Gastroesophageal sphincter (tissue), 4 donors: ENCODE data around the gene GLIPR1L2. TPM values are rescaled to one million over a fixed set of nuclear protein-coding genes. Genes with fewer than 3 reads are reported as not detected.

ENCODE experiments used
- ATAC-seq: fragments of 150-250 bp; one replicate; pipeline ENCODE4 v1.9.1; 2016; ENCODE audit warnings: mild to moderate bottlenecking, moderate library complexity
- H3K27ac ChIP-seq, 4 donors: fragments of 200-600 bp; sonication (generic) in 3 of 4; 1 replicate in 3 of 4; 2 replicates in 1 of 4; pipeline ENCODE4 v1.5.1; 2016 to 2019
- H3K27me3 ChIP-seq: fragments of 200-600 bp; sonication (generic); one replicate; pipeline ENCODE4 v1.5.1; 2019
- H3K36me3 ChIP-seq, 2 donors: fragments of 200-600 bp; sonication (generic); one replicate each; pipeline ENCODE4 v1.5.1; 2019; ENCODE audit warnings: control low read depth in 1 of 2
- H3K4me1 ChIP-seq, 3 donors: fragments of 200-600 bp; sonication (generic); 1 replicate in 2 of 3; 2 replicates in 1 of 3; pipeline ENCODE4 v1.5.1; 2016 to 2019; ENCODE audit warnings: control low read depth in 2 of 3
- H3K4me3 ChIP-seq, 2 donors: fragments of 200-600 bp; sonication (generic); one replicate each; pipeline ENCODE4 v1.5.1; 2019; ENCODE audit warnings: mild to moderate bottlenecking in 1 of 2, moderate library complexity in 1 of 2
- H3K9me3 ChIP-seq, 3 donors: fragments of 200-600 bp; sonication (generic); one replicate each; pipeline ENCODE4 v1.5.1; 2017 to 2019; ENCODE audit warnings: control low read depth in 2 of 3
- CTCF ChIP-seq, 4 experiments: fragments of 200-600 bp in 2 of 4; fragments of 450-650 bp in 2 of 4; sonication (generic) in 1 of 4; IDR thresholded peaks; one replicate each; pipeline ENCODE4 v1.5.1; 2017 to 2019; ENCODE audit warnings: antibody characterized with exemption in 4 of 4, mild to moderate bottlenecking in 2 of 4, moderate library complexity in 2 of 4
- EP300 ChIP-seq: sonication (generic); formaldehyde crosslinking; IDR thresholded peaks from one replicate; pipeline ENCODE4 v1.6.1; 2017; ENCODE audit warnings: antibody characterized with exemption, mild to moderate bottlenecking
- POLR2A ChIP-seq, 2 donors: fragments of 450-650 bp; IDR thresholded peaks; one replicate each; pipeline ENCODE4 v1.6.1; 2017; ENCODE audit warnings: antibody characterized with exemption in 2 of 2, mild to moderate bottlenecking in 2 of 2, moderate library complexity in 1 of 2
- POLR2AphosphoS5 ChIP-seq: sonication (generic); formaldehyde crosslinking; IDR thresholded peaks from one replicate; pipeline ENCODE4 v1.6.1; 2017; ENCODE audit warnings: antibody characterized with exemption
- WGBS, 2 donors: methylation state at CpG; one replicate each; pipeline ENCODE4 v1.1.5; 2018; ENCODE audit warnings: low coverage in 1 of 2; 5-methylcytosine and 5-hydroxymethylcytosine counted together
- total RNA-seq, 4 donors: library from RNA; depleted of rRNA; stranded (reverse); fragments of >200 nt; gene quantifications; one replicate each; pipeline ENCODE4 v1.1.0, GENCODE V29; 2016

The GLIPR1L2 gene
- total RNA-seq, 4 donors from 2014 or later, result 0.13 to 2.3 (median 1.2) TPM

DNA sequence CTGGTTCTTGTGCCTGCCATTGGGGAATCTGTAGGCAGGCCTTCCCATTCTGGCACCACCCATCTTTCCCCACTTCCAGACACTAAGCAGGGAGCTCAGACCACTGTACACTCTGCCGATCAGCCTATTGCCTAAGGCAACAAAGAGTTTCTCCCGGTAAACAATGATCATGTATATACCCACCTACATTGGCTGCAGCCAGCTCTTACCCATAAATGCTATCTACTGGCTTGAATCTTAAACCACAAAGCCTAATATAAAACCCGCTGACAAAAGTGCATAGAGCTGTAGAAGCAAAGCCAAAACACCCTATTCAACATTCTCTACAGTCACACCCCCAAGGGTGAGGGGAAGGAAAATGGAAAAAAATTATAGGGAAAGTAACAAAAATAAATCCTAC, 68.9 kb downstream of the GLIPR1L2 start:
- H3K36me3 ChIP-seq, result no peaks in the 10 kb centered on the region
- 80% methylated on average over 2 of the region's 3 CpGs; no CpG with 5 or more reads in 1 of the 2 donors for WGBS, 2 donors
- no peak overlapping the region for H3K4me3 ChIP-seq
- H3K9me3 ChIP-seq, result peaks cover 0 to 20% (median 0%) of the 10 kb centered on the region in 3 donors
- H3K27ac ChIP-seq, result no peak overlapping the region
- H3K4me1 ChIP-seq, result no peaks in the 10 kb centered on the region
- no peak for ATAC-seq
- H3K27me3 ChIP-seq, result no peaks in the 10 kb centered on the region
- TF ChIP-seq EP300, result no peak
- no peak for TF ChIP-seq CTCF (IDR thresholded peaks at IDR 0.05)
- no peak for TF ChIP-seq POLR2AphosphoS5
- no peak for TF ChIP-seq POLR2A (IDR thresholded peaks at IDR 0.05)

- H3K36me3 ChIP-seq, result no peaks in the 10 kb centered on the region
- no peaks in the 10 kb centered on the region for H3K4me1 ChIP-seq
- peaks cover 0 to 25% (median 0%) of the 10 kb centered on the region in 3 donors for H3K9me3 ChIP-seq
- no peak overlapping the region for H3K4me3 ChIP-seq
- no peaks in the 10 kb centered on the region for H3K27me3 ChIP-seq
- no peak for ATAC-seq
- TF ChIP-seq CTCF (IDR thresholded peaks at IDR 0.05) (no peak), EP300 (no peak), POLR2AphosphoS5 (no peak), POLR2A (IDR thresholded peaks at IDR 0.05) (no peak)
- no peak overlapping the region for H3K27ac ChIP-seq
These were observed 69.3 kb downstream of the GLIPR1L2 start for GRCh38 chr12:75460204-75460603.

DNA sequence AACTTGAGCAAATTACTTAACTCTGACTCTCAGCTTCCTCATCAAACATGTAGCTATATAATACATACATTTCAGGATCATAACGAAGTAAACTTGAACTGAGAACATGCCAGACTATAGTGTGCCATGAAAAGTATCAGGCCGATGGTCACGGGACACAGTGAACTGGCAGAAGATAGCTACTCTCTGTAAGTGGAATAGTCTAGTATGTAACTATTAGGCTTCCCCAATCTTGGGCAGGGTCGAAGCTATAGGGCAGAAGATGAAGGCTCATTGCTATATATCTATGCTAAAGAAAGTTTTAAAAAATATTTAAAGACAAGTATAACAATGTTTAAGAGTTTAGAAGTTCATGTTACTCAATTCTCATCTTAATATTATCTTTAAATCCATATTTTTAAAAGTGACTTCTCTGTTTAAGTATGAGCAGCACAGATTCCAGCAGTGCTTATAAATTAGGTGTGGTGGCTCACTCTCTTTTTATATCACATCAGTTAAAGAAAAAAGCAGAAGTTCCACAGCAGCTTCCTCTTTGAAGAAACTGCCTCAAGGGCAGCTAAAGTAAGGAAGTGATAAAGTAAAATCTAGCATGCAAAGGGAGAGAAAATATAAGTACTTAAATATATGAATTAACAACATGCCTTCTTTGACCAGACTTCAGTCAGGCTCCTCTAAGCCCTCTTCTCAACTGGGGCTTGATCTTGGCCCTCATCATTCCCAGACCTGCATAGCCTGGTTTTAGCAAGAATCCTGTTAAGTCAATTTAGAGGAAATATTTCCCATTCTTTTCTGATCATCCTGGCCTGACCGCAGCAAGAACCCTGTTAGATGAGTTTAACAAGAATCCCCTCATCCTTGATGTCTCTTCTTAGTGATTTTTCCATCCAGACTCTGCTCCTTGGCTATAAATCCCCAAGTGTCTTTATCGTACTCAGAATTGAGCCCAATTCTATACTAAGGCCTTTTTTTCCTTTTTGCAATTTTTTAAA, 81.3 kb downstream of the GLIPR1L2 start:
- Histone ChIP-seq H3K36me3 (no peaks in the 10 kb centered on the region), H3K4me3 (no peak overlapping the region), H3K9me3 (no peaks in the 10 kb centered on the region), H3K4me1 (no peaks in the 10 kb centered on the region), H3K27ac (no peak overlapping the region), H3K27me3 (no peaks in the 10 kb centered on the region)
- no peak for ATAC-seq
- 83 to 93% methylated on average over 5 to 6 of the region's 6 CpGs for WGBS, 2 donors
- no peak for TF ChIP-seq EP300
- TF ChIP-seq POLR2A (IDR thresholded peaks at IDR 0.05), result no peak
- TF ChIP-seq CTCF (IDR thresholded peaks at IDR 0.05), result no peak
- TF ChIP-seq POLR2AphosphoS5, result no peak

DNA sequence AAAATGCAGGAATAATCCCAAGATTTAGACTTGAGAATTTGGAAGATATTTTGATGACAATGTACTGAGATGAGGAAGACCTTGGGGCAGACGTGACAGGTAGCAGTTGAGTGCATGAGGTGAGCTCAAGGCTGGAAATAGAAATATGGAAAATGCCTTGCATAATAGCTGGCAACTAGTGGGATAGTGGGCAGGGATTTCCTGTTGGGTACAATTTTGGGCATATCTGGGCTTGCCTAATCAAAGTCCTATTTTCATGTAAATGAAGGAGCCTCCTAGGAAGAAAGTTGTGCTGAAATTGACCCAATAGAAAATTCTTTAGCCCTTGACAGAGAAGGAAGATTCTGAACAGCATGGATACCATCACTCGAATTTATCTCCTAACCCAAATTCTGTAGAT, 83.2 kb downstream of the GLIPR1L2 start:
- TF ChIP-seq POLR2A (IDR thresholded peaks at IDR 0.05) (no peak), CTCF (IDR thresholded peaks at IDR 0.05) (no peak), EP300 (no peak), POLR2AphosphoS5 (no peak)
- WGBS, 2 donors, result 69 to 77% methylated on average over 2 of the region's 2 CpGs
- Histone ChIP-seq H3K9me3 (no peaks in the 10 kb centered on the region), H3K27me3 (no peaks in the 10 kb centered on the region), H3K4me1 (no peaks in the 10 kb centered on the region), H3K4me3 (no peak overlapping the region), H3K36me3 (no peaks in the 10 kb centered on the region), H3K27ac (no peak overlapping the region)
- ATAC-seq, result no peak

GRCh38 chr12:75476071-75476470, 85.2 kb downstream of the GLIPR1L2 start:
- Histone ChIP-seq H3K4me3 (no peak overlapping the region), H3K4me1 (peaks cover 0 to 4% (median 0%) of the 10 kb centered on the region in 3 donors), H3K9me3 (no peaks in the 10 kb centered on the region), H3K27me3 (no peaks in the 10 kb centered on the region), H3K27ac (no peak overlapping the region), H3K36me3 (no peaks in the 10 kb centered on the region)
- no peak for ATAC-seq
- no peak for TF ChIP-seq POLR2AphosphoS5
- no peak for TF ChIP-seq CTCF (IDR thresholded peaks at IDR 0.05)
- TF ChIP-seq POLR2A (IDR thresholded peaks at IDR 0.05), result no peak
- TF ChIP-seq EP300, result no peak
- 93 to 100% methylated on average over 1 of the region's 1 CpG for WGBS, 2 donors
